Bone marrow (tissue), 2 donors: ENCODE data around the gene ERCC2.

Source experiments
- DNase-seq, 2 donors: peaks; one replicate each; lab custom pipeline; 2025; lab: John Stamatoyannopoulos, UW

Gene ERCC2

DNA sequence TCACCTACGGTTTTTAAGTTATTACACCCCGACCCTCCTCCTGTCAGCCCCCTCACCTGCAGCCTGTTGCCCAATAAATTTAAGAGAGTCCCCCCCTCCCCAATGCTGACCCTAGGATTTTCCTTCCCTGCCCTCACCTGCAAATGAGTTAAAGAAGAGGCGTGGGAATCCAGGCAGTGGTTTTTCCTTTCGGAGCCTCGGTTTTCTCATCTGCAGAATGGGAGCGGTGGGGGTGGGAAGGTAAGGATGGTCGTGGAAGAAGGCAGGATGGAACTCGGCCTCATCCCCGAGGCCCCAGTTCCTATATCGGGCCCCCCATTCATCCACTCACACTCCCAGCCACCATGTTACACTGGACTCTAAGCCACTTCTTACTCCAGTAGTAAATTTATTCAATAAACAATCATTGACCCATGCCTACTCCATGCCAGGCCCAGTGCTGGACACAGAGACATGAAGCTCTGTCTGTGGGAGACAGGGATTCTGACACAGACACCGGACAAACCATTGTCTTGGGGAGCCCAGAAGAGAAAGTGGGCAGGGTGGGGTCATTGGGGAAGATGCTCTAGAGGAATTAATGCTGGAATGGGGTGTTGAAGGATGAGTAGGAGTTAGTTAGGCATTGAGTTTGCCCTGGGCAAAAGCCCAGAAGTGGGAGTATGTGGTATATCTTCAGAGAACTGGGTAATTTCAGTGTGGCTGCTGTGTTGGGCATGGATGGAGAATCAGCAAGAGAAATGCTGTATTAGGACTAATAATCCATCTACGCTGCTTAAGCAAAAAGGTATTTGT is 66.9 kb downstream of the ERCC2 start:
- DNase-seq: no peak

DNA sequence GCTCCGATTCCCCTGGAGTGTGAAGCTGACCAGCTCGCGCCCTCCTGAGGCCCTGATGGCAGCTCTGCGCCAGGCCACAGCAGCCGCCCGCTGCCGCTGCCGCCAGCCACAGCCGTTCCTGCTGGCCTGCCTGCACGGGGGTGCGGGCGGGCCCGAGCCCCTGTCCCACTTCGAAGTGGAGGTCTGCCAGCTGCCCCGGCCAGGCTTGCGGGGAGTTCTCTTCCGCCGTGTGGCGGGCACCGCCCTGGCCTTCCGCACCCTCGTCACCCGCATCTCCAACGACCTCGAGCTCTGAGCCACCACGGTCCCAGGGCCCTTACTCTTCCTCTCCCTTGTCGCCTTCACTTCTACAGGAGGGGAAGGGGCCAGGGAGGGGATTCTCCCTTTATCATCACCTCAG is 68.0 kb downstream of the ERCC2 start:
- no peak for DNase-seq
